DND-41 (cell line): ENCODE measurements around the gene ST7.

ENCODE experiments used
- ATAC-seq: fragments of 200-7000 bp; cut with Tn5 transposase; 3 replicates; pipeline ENCODE4 v1.9.1; 2021; ENCODE audit warnings: low read depth; ENCODE audit not compliant: insufficient read depth
- DNase-seq: peaks from one replicate; pipeline ENCODE4 v3.0.0-alpha.2; 2020
- H2AFZ ChIP-seq: 2 replicates; pipeline ENCODE4 v1.6.0; 2012; ENCODE audit warnings: low read depth, low read length
- H3K27ac ChIP-seq: 2 replicates; pipeline ENCODE4 v1.5.1; 2012; ENCODE audit warnings: low read length, inconsistent platforms
- H3K27me3 ChIP-seq: fragments of 200-600 bp; sonication (generic); 2 replicates; pipeline ENCODE4 v1.6.0; 2012; ENCODE audit warnings: low read length, mild to moderate bottlenecking, inconsistent platforms; ENCODE audit not compliant: insufficient read depth, poor library complexity
- H3K36me3 ChIP-seq: 2 replicates; pipeline ENCODE4 v1.5.1; 2012; ENCODE audit warnings: low read length, inconsistent platforms; ENCODE audit not compliant: insufficient read depth
- H3K4me1 ChIP-seq: 2 replicates; pipeline ENCODE4 v1.5.1; 2012; ENCODE audit warnings: mild to moderate bottlenecking, low read length; ENCODE audit not compliant: insufficient read depth
- H3K4me2 ChIP-seq: 2 replicates; pipeline ENCODE4 v1.6.0; 2012; ENCODE audit warnings: mild to moderate bottlenecking, moderate library complexity, low read length, inconsistent platforms; ENCODE audit not compliant: insufficient read depth
- H3K4me3 ChIP-seq, 2 experiments: fragments of 200-600 bp in 1 of 2; shearing (Covaris generic) in 1 of 2; 2 replicates each; pipeline ENCODE4 v1.5.1; 2012 to 2016; ENCODE audit warnings: inconsistent platforms in 2 of 2, low read length in 2 of 2, mild to moderate bottlenecking in 2 of 2, low read depth in 1 of 2, moderate library complexity in 1 of 2
- H3K79me2 ChIP-seq: 2 replicates; pipeline ENCODE4 v1.6.0; 2012; ENCODE audit warnings: low read length, inconsistent platforms; ENCODE audit not compliant: insufficient read depth
- H3K9ac ChIP-seq: 2 replicates; pipeline ENCODE4 v1.6.0; 2012; ENCODE audit warnings: low read depth, mild to moderate bottlenecking, inconsistent platforms, low read length, moderate library complexity
- H3K9me3 ChIP-seq: 2 replicates; pipeline ENCODE4 v1.5.1; 2012; ENCODE audit warnings: low read length, moderate library complexity, mild to moderate bottlenecking, inconsistent platforms; ENCODE audit not compliant: insufficient read depth, severe bottlenecking
- H4K20me1 ChIP-seq: 2 replicates; pipeline ENCODE4 v1.6.0; 2012; ENCODE audit warnings: low read length; ENCODE audit not compliant: insufficient read depth
- EZH2 ChIP-seq: IDR thresholded peaks from 3 replicates; pipeline ENCODE4 v1.6.1; 2012; ENCODE audit warnings: borderline replicate concordance, low read depth, mild to moderate bottlenecking, moderate library complexity, low read length, inconsistent platforms; ENCODE audit not compliant: severe bottlenecking
- TF ChIP-seq, protein P1 (sequence below): IDR thresholded peaks from 2 replicates; pipeline ENCODE4 v1.5.1; 2012; ENCODE audit warnings: borderline replicate concordance, low read length, moderate library complexity, mild to moderate bottlenecking; ENCODE audit not compliant: poor library complexity, severe bottlenecking; ENCODE audit errors: extremely low read depth

ST7 gene

GRCh38 chr7:117096942-117097341 is 143.6 kb downstream of the ST7 start:
- ATAC-seq, result no peak
- H3K79me2 ChIP-seq, result no peaks in the 10 kb centered on the region

DNA sequence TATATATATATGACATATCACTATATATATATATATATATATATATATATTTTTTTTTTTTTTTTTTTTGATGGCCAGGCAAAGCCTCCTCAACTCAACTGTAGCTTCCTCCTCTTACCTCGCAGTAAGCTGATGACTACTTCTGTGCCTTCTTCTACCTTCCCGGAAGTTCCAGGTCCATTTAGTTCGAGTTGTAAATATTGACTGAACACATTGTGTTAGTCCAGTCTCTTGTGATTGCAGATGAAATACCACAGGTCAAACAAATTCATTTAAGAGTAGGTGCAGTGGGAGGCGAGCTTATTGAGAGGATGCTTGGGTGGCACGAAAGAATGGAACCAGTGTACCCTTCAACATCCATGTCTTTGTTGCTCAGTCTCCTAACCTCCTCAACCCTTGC is 144.6 kb downstream of the ST7 start:
- ATAC-seq (no peak), DNase-seq (no peak)
- no peak overlapping the region for H2AFZ ChIP-seq
- no peaks in the 10 kb centered on the region for H3K79me2 ChIP-seq
- no peaks in the 10 kb centered on the region for H3K4me1 ChIP-seq
- no peak overlapping the region for H3K4me3 ChIP-seq
- H4K20me1 ChIP-seq, result no peaks in the 10 kb centered on the region
- no peaks in the 10 kb centered on the region for H3K9me3 ChIP-seq
- H3K36me3 ChIP-seq, result no peaks in the 10 kb centered on the region
- H3K27me3 ChIP-seq, result peaks cover 4% of the 10 kb centered on the region
- TF ChIP-seq EZH2, result no peak
- TF ChIP-seq, protein P1, sequence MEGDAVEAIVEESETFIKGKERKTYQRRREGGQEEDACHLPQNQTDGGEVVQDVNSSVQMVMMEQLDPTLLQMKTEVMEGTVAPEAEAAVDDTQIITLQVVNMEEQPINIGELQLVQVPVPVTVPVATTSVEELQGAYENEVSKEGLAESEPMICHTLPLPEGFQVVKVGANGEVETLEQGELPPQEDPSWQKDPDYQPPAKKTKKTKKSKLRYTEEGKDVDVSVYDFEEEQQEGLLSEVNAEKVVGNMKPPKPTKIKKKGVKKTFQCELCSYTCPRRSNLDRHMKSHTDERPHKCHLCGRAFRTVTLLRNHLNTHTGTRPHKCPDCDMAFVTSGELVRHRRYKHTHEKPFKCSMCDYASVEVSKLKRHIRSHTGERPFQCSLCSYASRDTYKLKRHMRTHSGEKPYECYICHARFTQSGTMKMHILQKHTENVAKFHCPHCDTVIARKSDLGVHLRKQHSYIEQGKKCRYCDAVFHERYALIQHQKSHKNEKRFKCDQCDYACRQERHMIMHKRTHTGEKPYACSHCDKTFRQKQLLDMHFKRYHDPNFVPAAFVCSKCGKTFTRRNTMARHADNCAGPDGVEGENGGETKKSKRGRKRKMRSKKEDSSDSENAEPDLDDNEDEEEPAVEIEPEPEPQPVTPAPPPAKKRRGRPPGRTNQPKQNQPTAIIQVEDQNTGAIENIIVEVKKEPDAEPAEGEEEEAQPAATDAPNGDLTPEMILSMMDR, result no peak
- H3K27ac ChIP-seq, result no peak overlapping the region
- no peak overlapping the region for H3K4me2 ChIP-seq
- no peak overlapping the region for H3K9ac ChIP-seq

More at GRCh38 chr7:117096942-117097341, 143.6 kb downstream of the ST7 start:
- Histone ChIP-seq H3K9me3 (no peaks in the 10 kb centered on the region), H2AFZ (no peak overlapping the region), H3K9ac (no peak overlapping the region), H3K36me3 (no peaks in the 10 kb centered on the region), H3K4me2 (no peak overlapping the region), H3K4me3 (no peak overlapping the region), H3K27ac (no peak overlapping the region), H4K20me1 (no peaks in the 10 kb centered on the region), H3K27me3 (peaks cover 4% of the 10 kb centered on the region), H3K4me1 (no peaks in the 10 kb centered on the region)
- TF ChIP-seq, protein P1, result no peak
- no peak for TF ChIP-seq EZH2
- no peak for DNase-seq

GRCh38 chr7:117098457-117098856 is 145.2 kb downstream of the ST7 start:
- Histone ChIP-seq H3K4me3 (no peak overlapping the region), H4K20me1 (no peaks in the 10 kb centered on the region), H3K4me2 (no peak overlapping the region), H2AFZ (no peak overlapping the region), H3K9ac (no peak overlapping the region), H3K79me2 (no peaks in the 10 kb centered on the region), H3K36me3 (no peaks in the 10 kb centered on the region), H3K27ac (no peak overlapping the region), H3K9me3 (no peaks in the 10 kb centered on the region), H3K27me3 (peaks cover 4% of the 10 kb centered on the region), H3K4me1 (no peaks in the 10 kb centered on the region)
- DNase-seq (no peak), ATAC-seq (no peak)
- TF ChIP-seq, protein P1, result no peak
- TF ChIP-seq EZH2, result no peak

DNA sequence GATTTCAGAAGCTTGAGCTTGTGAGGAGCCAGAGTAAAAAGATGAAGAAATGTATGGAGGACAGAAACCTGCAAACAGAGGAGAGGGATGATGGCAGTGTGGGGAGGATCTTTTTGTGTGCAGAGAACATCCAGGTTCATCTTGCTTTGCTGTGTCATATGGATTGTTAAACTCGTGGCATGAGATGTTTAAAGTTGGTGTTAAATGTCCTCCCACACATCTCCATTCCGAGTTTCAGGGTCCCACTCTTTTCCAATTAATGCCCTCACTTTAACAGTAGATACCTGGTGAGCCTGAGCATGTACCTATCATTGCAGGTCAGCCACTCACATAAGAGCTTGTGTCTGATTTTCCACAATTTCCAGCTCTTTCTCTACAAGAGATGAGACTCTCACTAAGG is 147.7 kb downstream of the ST7 start:
- no peak overlapping the region for H3K9ac ChIP-seq
- no peaks in the 10 kb centered on the region for H3K4me1 ChIP-seq
- H3K27ac ChIP-seq, result no peak overlapping the region
- TF ChIP-seq EZH2, result no peak
- TF ChIP-seq, protein P1, result no peak
- H3K27me3 ChIP-seq, result peaks cover 4% of the 10 kb centered on the region
- H3K79me2 ChIP-seq, result no peaks in the 10 kb centered on the region
- ATAC-seq, result no peak
- no peak overlapping the region for H3K4me2 ChIP-seq
- H3K4me3 ChIP-seq, result no peak overlapping the region
- no peak overlapping the region for H2AFZ ChIP-seq
- no peak for DNase-seq
- no peaks in the 10 kb centered on the region for H3K36me3 ChIP-seq
- no peaks in the 10 kb centered on the region for H4K20me1 ChIP-seq
- H3K9me3 ChIP-seq, result no peaks in the 10 kb centered on the region
